MCF 10A (cell line): ENCODE measurements around the gene TMEM170A. TPM values are rescaled to one million over a fixed set of nuclear protein-coding genes. Genes with fewer than 3 reads are reported as not detected.

Experiments used
- BruUV-seq: library from RNA; stranded (reverse); fragments of 400-500 nt; replicated peaks from 2 replicates; lab custom pipeline; 2021; lab: Mats Ljungman, UMichigan
- CTCF ChIA-PET: fragments of 300-600 bp; sonication (Branson Sonifier 250); formaldehyde crosslinking; extraction: SDS; loops from one replicate; lab custom pipeline; 2021; ENCODE audit warnings: antibody characterized with exemption, inconsistent platforms; lab: Yijun Ruan, JAX
- POLR2A ChIA-PET: fragments of 300-600, 350-650 bp; sonication (Branson Sonifier 250); formaldehyde crosslinking; extraction: SDS; loops from one replicate; lab custom pipeline; 2020; ENCODE audit warnings: antibody characterized with exemption, inconsistent platforms; lab: Yijun Ruan, JAX
- DNase-seq: peaks from one replicate; pipeline ENCODE4 v3.0.0-alpha.2; 2018; ENCODE audit not compliant: unreplicated experiment
- H3K27ac Mint-ChIP-seq: one replicate; pipeline ENCODE4 v1.8.0; 2022; ENCODE audit warnings: mild to moderate bottlenecking, low read depth, mixed read lengths; ENCODE audit not compliant: unreplicated experiment
- H3K27me3 Mint-ChIP-seq: one replicate; pipeline ENCODE4 v1.8.0; 2022; ENCODE audit warnings: mixed read lengths; ENCODE audit not compliant: insufficient read depth, unreplicated experiment
- H3K36me3 Mint-ChIP-seq: one replicate; pipeline ENCODE4 v1.8.0; 2022; ENCODE audit warnings: mild to moderate bottlenecking, moderate library complexity, mixed read lengths; ENCODE audit not compliant: insufficient read depth, unreplicated experiment
- H3K4me1 Mint-ChIP-seq: one replicate; pipeline ENCODE4 v1.8.0; 2022; ENCODE audit warnings: mixed read lengths; ENCODE audit not compliant: insufficient read depth, unreplicated experiment
- H3K4me3 Mint-ChIP-seq: one replicate; pipeline ENCODE4 v1.8.0; 2022; ENCODE audit warnings: mild to moderate bottlenecking, moderate library complexity, mixed read lengths; ENCODE audit not compliant: unreplicated experiment
- H3K9me3 Mint-ChIP-seq: one replicate; pipeline ENCODE4 v1.8.0; 2022; ENCODE audit warnings: mixed read lengths; ENCODE audit not compliant: unreplicated experiment
- CTCF ChIP-seq: fragments of 200-600 bp; IDR thresholded peaks from one replicate; pipeline ENCODE4 v1.8.0; 2022; ENCODE audit warnings: antibody characterized with exemption, mild to moderate bottlenecking; ENCODE audit not compliant: unreplicated experiment
- intact Hi-C: fragments of 100-400 bp; cut with micrococcal nuclease; formaldehyde crosslinking; loops from 2 replicates; pipeline ENCODE4 v1.14.1; 2022
- total RNA-seq: library from RNA; stranded (reverse); gene quantifications from 2 replicates; pipeline ENCODE4 v1.2.3, GENCODE V29; 2022

TMEM170A gene
- total RNA-seq, 1 experiment from 2014 or later = 20.1 TPM

- no peak for TF ChIP-seq CTCF
- peaks cover 30% of the 10 kb centered on the region for H3K36me3 Mint-ChIP-seq
- ChIA-PET POLR2A (interaction anchor here (0.5 to 0.7 kb wide), 2 partner anchors 35 to 311 kb away, joined by 3 read pairs; no protein-coding TSS in a partner anchor), CTCF (interaction anchor here (0.6 to 1.9 kb wide), 6 partner anchors 10 to 260 kb away, joined by 3 to 9 read pairs (median 4); no protein-coding TSS in a partner anchor)
- BruUV-seq = no TSS peak
- intact Hi-C loops = no loop called here
- no peaks in the 10 kb centered on the region for H3K9me3 Mint-ChIP-seq
- no peak overlapping the region for H3K4me3 Mint-ChIP-seq
- H3K27ac Mint-ChIP-seq = no peak overlapping the region
- H3K4me1 Mint-ChIP-seq = peaks cover 19% of the 10 kb centered on the region
- DNase-seq = no peak
- no peaks in the 10 kb centered on the region for H3K27me3 Mint-ChIP-seq
Measured at GRCh38 chr16:75455677-75456076, 8.8 kb downstream of the TMEM170A start.

- TF ChIP-seq CTCF = no peak
- no peak for DNase-seq
- no peaks in the 10 kb centered on the region for H3K27me3 Mint-ChIP-seq
- H3K36me3 Mint-ChIP-seq = peaks cover 36% of the 10 kb centered on the region
- no TSS peak for BruUV-seq
- no peak overlapping the region for H3K4me3 Mint-ChIP-seq
- no peak overlapping the region for H3K27ac Mint-ChIP-seq
- CTCF ChIA-PET = interaction anchor here (0.8 to 2.1 kb wide), 5 partner anchors 8 to 20 kb away, joined by 3 to 10 read pairs (median 4); no protein-coding TSS in a partner anchor
- H3K9me3 Mint-ChIP-seq = no peaks in the 10 kb centered on the region
- peaks cover 4% of the 10 kb centered on the region for H3K4me1 Mint-ChIP-seq
- POLR2A ChIA-PET = interaction anchor here (1.3 kb wide), 1 partner anchor 11 kb away, joined by 4 read pairs; no protein-coding TSS in a partner anchor
- intact Hi-C loops = no loop called here
Measured at GRCh38 chr16:75452464-75453190, 11.9 kb downstream of the TMEM170A start.

- H3K27me3 Mint-ChIP-seq = no peaks in the 10 kb centered on the region
- intact Hi-C loops = no loop called here
- no peaks in the 10 kb centered on the region for H3K4me1 Mint-ChIP-seq
- H3K4me3 Mint-ChIP-seq = no peak overlapping the region
- H3K9me3 Mint-ChIP-seq = no peaks in the 10 kb centered on the region
- no peak for TF ChIP-seq CTCF
- POLR2A ChIA-PET = interaction anchor here (0.6 to 3.2 kb wide), 2 partner anchors 13 to 18 kb away, joined by 3 to 33 read pairs; partner anchors contain the start of gene CFDP1
- CTCF ChIA-PET = interaction anchor here (0.7 to 1.2 kb wide), 4 partner anchors 17 to 71 kb away, joined by 3 read pairs; no protein-coding TSS in a partner anchor
- BruUV-seq = no TSS peak
- H3K27ac Mint-ChIP-seq = no peak overlapping the region
- no peak for DNase-seq
- H3K36me3 Mint-ChIP-seq = peaks cover 39% of the 10 kb centered on the region
Measured at GRCh38 chr16:75446416-75446815, 18.1 kb downstream of the TMEM170A start.

- BruUV-seq = no TSS peak
- H3K4me1 Mint-ChIP-seq = no peaks in the 10 kb centered on the region
- peaks cover 28% of the 10 kb centered on the region for H3K36me3 Mint-ChIP-seq
- ChIA-PET CTCF (interaction anchor here (0.6 to 2.0 kb wide), 7 partner anchors 8 to 246 kb away, joined by 3 to 9 read pairs (median 4); partner anchors contain the start of gene CFDP1), POLR2A (interaction anchor here (1.2 to 3.2 kb wide), 2 partner anchors 12 to 177 kb away, joined by 5 to 33 read pairs; partner anchors contain the start of genes ADAT1 and CFDP1)
- no peak for DNase-seq
- H3K4me3 Mint-ChIP-seq = no peak overlapping the region
- H3K27me3 Mint-ChIP-seq = no peaks in the 10 kb centered on the region
- no peak for TF ChIP-seq CTCF
- intact Hi-C loops = no loop called here
- no peaks in the 10 kb centered on the region for H3K9me3 Mint-ChIP-seq
- H3K27ac Mint-ChIP-seq = no peak overlapping the region
Measured at GRCh38 chr16:75445298-75445697, 19.2 kb downstream of the TMEM170A start.
